Neuronal stem cell (in vitro differentiated cells): ENCODE data around the gene NEUROD2.

ENCODE experiments used
- DNase-seq: peaks from one replicate; pipeline ENCODE4 v3.0.0-alpha.2; 2013; ENCODE audit warnings: low spot score
- H2AFZ ChIP-seq: one replicate; pipeline ENCODE4 v1.6.1; 2013; ENCODE audit warnings: mild to moderate bottlenecking, low read length, inconsistent platforms
- H2AK5ac ChIP-seq: 2 replicates; pipeline ENCODE4 v1.6.1; 2013; ENCODE audit warnings: low read depth, mild to moderate bottlenecking, inconsistent platforms, low read length, moderate library complexity, mixed read lengths
- H2BK120ac ChIP-seq: 2 replicates; pipeline ENCODE4 v1.6.1; 2013; ENCODE audit warnings: low read depth, mild to moderate bottlenecking, inconsistent platforms, low read length, moderate library complexity, mixed read lengths
- H2BK12ac ChIP-seq: one replicate; pipeline ENCODE4 v1.6.1; 2013; ENCODE audit warnings: low read length, inconsistent platforms
- H2BK15ac ChIP-seq: 2 replicates; pipeline ENCODE4 v1.6.1; 2013; ENCODE audit warnings: mild to moderate bottlenecking, low read length, inconsistent platforms, mixed read lengths
- H2BK5ac ChIP-seq: one replicate; pipeline ENCODE4 v1.6.1; 2013; ENCODE audit warnings: inconsistent platforms, mild to moderate bottlenecking, low read length, moderate library complexity
- H3K14ac ChIP-seq: one replicate; pipeline ENCODE4 v1.6.1; 2013; ENCODE audit warnings: low read length, inconsistent platforms
- H3K18ac ChIP-seq: 2 replicates; pipeline ENCODE4 v1.6.1; 2013; ENCODE audit warnings: low read length, inconsistent platforms
- H3K23ac ChIP-seq: 2 replicates; pipeline ENCODE4 v1.6.1; 2013; ENCODE audit warnings: low read depth, mild to moderate bottlenecking, mixed read lengths, low read length, inconsistent platforms; ENCODE audit not compliant: poor library complexity
- H3K27ac ChIP-seq: replicated peaks from 3 replicates; pipeline ENCODE4 v1.5.1; 2013; ENCODE audit warnings: low read length, inconsistent platforms
- H3K27me3 ChIP-seq, 3 experiments: 2 replicates each; pipeline ENCODE4 v1.6.1; 2013; ENCODE audit warnings: low read length in 3 of 3, mild to moderate bottlenecking in 2 of 3, inconsistent platforms in 1 of 3, low read depth in 1 of 3, mixed read lengths in 1 of 3, moderate library complexity in 1 of 3; ENCODE audit not compliant: control insufficient read depth in 3 of 3, insufficient read depth in 3 of 3
- H3K36me3 ChIP-seq, 2 donors: replicated peaks in 1 of 2; 2 replicates each; pipeline ENCODE4 v1.6.1; 2013; ENCODE audit warnings: low read length in 2 of 2; ENCODE audit not compliant: control insufficient read depth in 2 of 2, insufficient read depth in 2 of 2
- H3K4ac ChIP-seq: 2 replicates; pipeline ENCODE4 v1.6.1; 2013; ENCODE audit warnings: inconsistent platforms, mild to moderate bottlenecking, low read length, moderate library complexity
- H3K4me1 ChIP-seq, 2 donors: 1 replicate in 1 of 2; 2 replicates in 1 of 2; pipeline ENCODE4 v1.6.1; 2013; ENCODE audit warnings: low read length in 2 of 2, low read depth in 1 of 2; ENCODE audit not compliant: control insufficient read depth in 2 of 2, insufficient read depth in 1 of 2
- H3K4me2 ChIP-seq: one replicate; pipeline ENCODE4 v1.6.1; 2013; ENCODE audit warnings: mild to moderate bottlenecking, low read length, inconsistent platforms; ENCODE audit not compliant: insufficient read depth, poor library complexity, severe bottlenecking
- H3K4me3 ChIP-seq, 2 donors: 2 replicates each; pipeline ENCODE4 v1.5.1; 2013; ENCODE audit warnings: low read length in 2 of 2, mild to moderate bottlenecking in 2 of 2, inconsistent platforms in 1 of 2, moderate library complexity in 1 of 2
- H3K79me1 ChIP-seq: one replicate; pipeline ENCODE4 v1.6.1; 2013; ENCODE audit warnings: low read depth, mild to moderate bottlenecking, inconsistent platforms, low read length, moderate library complexity
- H3K9ac ChIP-seq: one replicate; pipeline ENCODE4 v1.6.1; 2013; ENCODE audit warnings: mild to moderate bottlenecking, low read depth, low read length, inconsistent platforms; ENCODE audit not compliant: poor library complexity
- H3K9me3 ChIP-seq, 2 donors: replicated peaks in 1 of 2; 2 replicates each; pipeline versions ENCODE3 to v1.6.1; 2013; ENCODE audit warnings: low read length in 2 of 2, mild to moderate bottlenecking in 2 of 2, inconsistent platforms in 1 of 2, low read depth in 1 of 2, mixed read lengths in 1 of 2, moderate library complexity in 1 of 2; ENCODE audit not compliant: control insufficient read depth in 2 of 2, insufficient read depth in 1 of 2
- H4K8ac ChIP-seq: one replicate; pipeline ENCODE4 v1.6.1; 2013; ENCODE audit warnings: low read depth, mild to moderate bottlenecking, inconsistent platforms, low read length, moderate library complexity
- H4K91ac ChIP-seq: one replicate; pipeline ENCODE4 v1.6.1; 2013; ENCODE audit warnings: low read length, low read depth, mild to moderate bottlenecking, inconsistent platforms; ENCODE audit not compliant: poor library complexity
- WGBS, 2 donors: extraction: QIAGEN DNeasy Blood & Tissue Kit; methylation state at CpG; one replicate each; pipeline ENCODE4 v1.1.7; 2013; ENCODE audit warnings: missing lambda C conversion rate in 2 of 2, mixed read lengths in 1 of 2; ENCODE audit not compliant: insufficient read length in 2 of 2, insufficient replicate concordance in 1 of 2; ENCODE audit errors: extremely low coverage in 2 of 2; 5-methylcytosine and 5-hydroxymethylcytosine counted together

Gene NEUROD2

GRCh38 chr17:39627712-39628516 lies 20.2 kb upstream of the NEUROD2 start:
- H3K27me3 ChIP-seq, result peaks cover 2 to 82% (median 41%) of the 10 kb centered on the region in 3 experiments
- no peak overlapping the region for H3K14ac ChIP-seq
- no peak overlapping the region for H2BK15ac ChIP-seq
- no peak overlapping the region for H3K4ac ChIP-seq
- H3K9me3 ChIP-seq, result no peaks in the 10 kb centered on the region
- no peaks in the 10 kb centered on the region for H3K79me1 ChIP-seq
- peak overlapping the region; percentile 35 for H3K18ac ChIP-seq
- no peak overlapping the region for H4K8ac ChIP-seq
- H3K27ac ChIP-seq, result no peak overlapping the region
- H3K36me3 ChIP-seq, result no peaks in the 10 kb centered on the region
- peaks cover 9 to 12% of the 10 kb centered on the region in 2 donors for H3K4me1 ChIP-seq
- H2BK12ac ChIP-seq, result no peak overlapping the region
- no peak overlapping the region for H2BK5ac ChIP-seq
- no peak overlapping the region for H3K23ac ChIP-seq
- H3K4me3 ChIP-seq, result peak overlapping the region in 1 of 2 donors; percentile 16
- no CpG with 5 or more reads among the region's 16 CpGs for WGBS, 2 donors
- peak overlapping the region; percentile 89 for H3K4me2 ChIP-seq
- no peak overlapping the region for H2AK5ac ChIP-seq
- no peak overlapping the region for H4K91ac ChIP-seq
- peak overlapping the region; percentile 84 for H2AFZ ChIP-seq
- H2BK120ac ChIP-seq, result no peak overlapping the region
- H3K9ac ChIP-seq, result no peak overlapping the region
- DNase-seq, result no peak

- Histone ChIP-seq H3K79me1 (no peaks in the 10 kb centered on the region), H2BK120ac (no peak overlapping the region), H3K4me3 (peak overlapping the region; percentile 40 to 77), H3K4me1 (peaks cover 9 to 14% of the 10 kb centered on the region in 2 donors), H2BK15ac (peak overlapping the region; percentile 42), H3K9me3 (no peaks in the 10 kb centered on the region), H4K91ac (no peak overlapping the region), H3K4me2 (peak overlapping the region; percentile 89), H2BK5ac (no peak overlapping the region), H3K9ac (peak overlapping the region; percentile 78), H3K27ac (no peak overlapping the region), H3K27me3 (peaks cover 2 to 81% (median 43%) of the 10 kb centered on the region in 3 experiments), H3K23ac (peak overlapping the region; percentile 20), H3K14ac (peak overlapping the region; percentile 31), H2BK12ac (peak overlapping the region; percentile 10), H2AK5ac (peak overlapping the region; percentile 56), H3K18ac (peak overlapping the region; percentile 63), H3K4ac (no peak overlapping the region), H4K8ac (no peak overlapping the region), H2AFZ (peak overlapping the region; percentile 84), H3K36me3 (no peaks in the 10 kb centered on the region)
- no peak for DNase-seq
- no CpG with 5 or more reads among the region's 72 CpGs for WGBS, 2 donors
Measured at GRCh38 chr17:39627047-39627711, 19.5 kb upstream of the NEUROD2 start.

- peak within 1 kb of the TSS; percentile 47 for H3K14ac ChIP-seq
- H3K23ac ChIP-seq, result peak within 1 kb of the TSS; percentile 52
- peak within 1 kb of the TSS; percentile 54 for H4K91ac ChIP-seq
- no peak within 1 kb of the TSS for H2BK120ac ChIP-seq
- H3K4ac ChIP-seq, result no peak within 1 kb of the TSS
- H2AK5ac ChIP-seq, result peak within 1 kb of the TSS; percentile 56
- H4K8ac ChIP-seq, result peak within 1 kb of the TSS; percentile 68
- H3K18ac ChIP-seq, result peak within 1 kb of the TSS; percentile 65
- no peaks in the 10 kb centered on the region for H3K9me3 ChIP-seq
- H3K36me3 ChIP-seq, result no peaks in the 10 kb centered on the region
- H3K79me1 ChIP-seq, result no peaks in the 10 kb centered on the region
- H3K4me1 ChIP-seq, result peaks cover 11 to 16% of the 10 kb centered on the region in 2 donors
- peak within 1 kb of the TSS; percentile 89 for H3K4me2 ChIP-seq
- DNase-seq, result no peak
- no CpG with 5 or more reads among the region's 29 CpGs for WGBS, 2 donors
- H2BK12ac ChIP-seq, result peak within 1 kb of the TSS; percentile 10
- peak within 1 kb of the TSS; percentile 40 to 77 for H3K4me3 ChIP-seq
- H2BK5ac ChIP-seq, result no peak within 1 kb of the TSS
- peaks cover 2 to 75% (median 45%) of the 10 kb centered on the region in 3 experiments for H3K27me3 ChIP-seq
- peak within 1 kb of the TSS; percentile 78 for H3K9ac ChIP-seq
- peak within 1 kb of the TSS; percentile 84 for H2AFZ ChIP-seq
- no peak within 1 kb of the TSS for H3K27ac ChIP-seq
- H2BK15ac ChIP-seq, result peak within 1 kb of the TSS; percentile 68
Measured at GRCh38 chr17:39626171-39627046, 18.7 kb upstream of the NEUROD2 start, which contains the start of gene PPP1R1B. TSS of gene PPP1R1B (plus strand) at chr17:39626952. CDS start at chr17:39627393, 441 bp downstream.
